WI38 (cell line): ENCODE data around the gene IL17F.
"Not testable (repeated sequence)": the region's sequence is repeated elsewhere in the genome, so short reads cannot be mapped to it uniquely, and the experiment has no call there.

Experiments used
- H3K4me3 ChIP-seq: 2 replicates; pipeline ENCODE4 v1.5.1; 2011; ENCODE audit warnings: low read depth, mild to moderate bottlenecking, control low read depth, low read length
- CTCF ChIP-seq: IDR thresholded peaks from 2 replicates; pipeline ENCODE4 v1.5.1; 2012; ENCODE audit warnings: low read depth, mild to moderate bottlenecking, control low read depth, low read length

Gene IL17F

GRCh38 chr6:52213127-52213526, 31.2 kb downstream of the IL17F start:
- H3K4me3 ChIP-seq = no peak overlapping the region
- TF ChIP-seq CTCF = no peak

DNA sequence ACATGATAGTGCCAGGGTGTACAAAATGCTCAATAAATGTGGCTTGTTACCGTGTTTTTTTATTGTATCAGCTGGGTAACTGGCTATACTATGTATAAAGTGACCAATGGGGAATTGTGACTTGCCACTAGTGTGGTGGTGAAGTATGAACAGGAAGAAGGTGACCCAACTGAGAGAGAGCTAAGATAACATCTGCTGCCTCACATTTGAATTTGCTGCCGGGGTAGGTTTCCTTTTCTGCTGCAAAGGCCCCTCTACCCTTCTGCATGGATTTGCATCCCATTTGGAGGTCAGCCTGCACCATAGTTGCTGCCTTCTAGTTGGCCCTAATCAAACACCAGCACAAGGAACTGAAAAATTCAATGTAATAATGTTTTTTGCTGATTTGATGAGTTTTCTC, 34.1 kb downstream of the IL17F start:
- no peak overlapping the region for H3K4me3 ChIP-seq
- TF ChIP-seq CTCF = no peak

- TF ChIP-seq CTCF = no peak
- H3K4me3 ChIP-seq = no peak overlapping the region
These were observed 34.5 kb downstream of the IL17F start for GRCh38 chr6:52209770-52210169.

- no peak for TF ChIP-seq CTCF
- H3K4me3 ChIP-seq = no peak overlapping the region
These were observed 35.7 kb downstream of the IL17F start for GRCh38 chr6:52208612-52209011.

- H3K4me3 ChIP-seq = no peak overlapping the region
- TF ChIP-seq CTCF = no peak
These were observed 37.2 kb downstream of the IL17F start for GRCh38 chr6:52207066-52207465.

- TF ChIP-seq CTCF = no peak
- H3K4me3 ChIP-seq = no peak overlapping the region
These were observed 42.8 kb downstream of the IL17F start for GRCh38 chr6:52201493-52201892.

- TF ChIP-seq CTCF = no peak
- no peak overlapping the region for H3K4me3 ChIP-seq
These were observed 43.3 kb downstream of the IL17F start for GRCh38 chr6:52201046-52201445.

DNA sequence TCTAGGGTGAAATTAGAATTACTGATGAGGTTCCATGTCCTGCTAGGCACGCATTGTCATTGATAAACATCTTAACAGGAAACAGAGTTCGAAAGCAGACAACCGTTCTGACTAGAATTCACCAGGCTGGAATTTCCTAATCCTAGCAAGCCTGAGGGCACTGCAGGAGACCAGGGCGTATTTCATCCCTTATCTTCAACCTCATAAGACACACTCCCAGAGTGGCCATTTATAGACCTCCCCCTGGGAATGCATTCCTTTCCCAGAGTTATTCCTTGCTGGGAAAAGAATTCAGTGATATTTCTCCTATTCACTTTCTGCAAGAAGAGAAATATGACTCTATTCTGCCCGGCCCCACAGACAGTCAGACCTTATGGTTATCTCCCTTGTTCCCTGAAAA, 44.2 kb downstream of the IL17F start:
- not testable (repeated sequence) for H3K4me3 ChIP-seq
